HG02884 (cell line): Measurements from ENCODE around the gene LEPROT.
A peak's percentile ranks its signal among the peaks of the same experiment; 100 is the strongest.

ENCODE experiments used
- ATAC-seq: cut with Tn5 transposase; IDR thresholded peaks from one replicate; pipeline ENCODE4 v1.9.1; 2021; ENCODE audit warnings: mild to moderate bottlenecking, moderate library complexity; ENCODE audit not compliant: unreplicated experiment

Gene LEPROT

GRCh38 chr1:65412256-65412983 lies 8.0 kb upstream of the LEPROT start:
- no peak for ATAC-seq

- no peak for ATAC-seq
These were observed 7.5 kb upstream of the LEPROT start for GRCh38 chr1:65412984-65413375.

- no peak for ATAC-seq
These were observed 5.9 kb upstream of the LEPROT start for GRCh38 chr1:65414538-65414937.

- ATAC-seq: no peak
These were observed 3.7 kb upstream of the LEPROT start for GRCh38 chr1:65416767-65417166.

- no peak for ATAC-seq
These were observed 2.7 kb upstream of the LEPROT start for GRCh38 chr1:65417729-65418128.

GRCh38 chr1:65418522-65419185 lies 1.8 kb upstream of the LEPROT start:
- ATAC-seq: no peak

GRCh38 chr1:65419681-65420589 lies 533 bp upstream of the LEPROT start:
- ATAC-seq: peak; percentile 91

GRCh38 chr1:65421351-65422025 lies 1.0 kb downstream of the LEPROT start:
- no peak for ATAC-seq

GRCh38 chr1:65422241-65423203 lies 2.1 kb downstream of the LEPROT start:
- ATAC-seq: no peak

- no peak for ATAC-seq
These were observed 3.6 kb downstream of the LEPROT start for GRCh38 chr1:65423884-65424572.

GRCh38 chr1:65424573-65424889 lies 4.1 kb downstream of the LEPROT start:
- ATAC-seq: no peak

- ATAC-seq: no peak
These were observed 4.5 kb downstream of the LEPROT start for GRCh38 chr1:65425006-65425405.

- ATAC-seq: no peak
These were observed 5.2 kb downstream of the LEPROT start for GRCh38 chr1:65425697-65426096.

GRCh38 chr1:65429078-65429477 lies 8.6 kb downstream of the LEPROT start:
- ATAC-seq: no peak

- ATAC-seq: no peak
These were observed 9.3 kb downstream of the LEPROT start for GRCh38 chr1:65429806-65430205.

- ATAC-seq: peak; percentile 73
These were observed 10.7 kb downstream of the LEPROT start for GRCh38 chr1:65431111-65431705.

- ATAC-seq: no peak
These were observed 12.4 kb downstream of the LEPROT start for GRCh38 chr1:65432918-65433317.

- ATAC-seq: no peak
These were observed 13.8 kb downstream of the LEPROT start for GRCh38 chr1:65434255-65434654.

- ATAC-seq: no peak
These were observed 14.3 kb downstream of the LEPROT start for GRCh38 chr1:65434760-65435159.
